B cell (primary cell): ENCODE measurements around the gene ITGA5. TPM values are rescaled to one million over a fixed set of nuclear protein-coding genes. Genes with fewer than 3 reads are reported as not detected.

Experiments
- ATAC-seq: fragments of 200-7000 bp; cut with Tn5 transposase; one replicate; pipeline ENCODE4 v1.10.0; 2021; ENCODE audit warnings: low read depth, mild to moderate bottlenecking, moderate number of reproducible peaks, moderate library complexity
- CTCF ChIA-PET: fragments of 350-600 bp; sonication (Branson Sonifier 250); formaldehyde crosslinking; loops from one replicate; lab custom pipeline; 2021; ENCODE audit warnings: antibody characterized with exemption, inconsistent platforms; lab: Charles Lee
- POLR2A ChIA-PET: fragments of 350-600 bp; sonication (Branson Sonifier 250); formaldehyde crosslinking; loops from one replicate; lab custom pipeline; 2021; ENCODE audit warnings: antibody characterized with exemption; lab: Charles Lee
- DNase-seq: peaks from one replicate; pipeline ENCODE4 v3.0.0; 2013
- H2AFZ ChIP-seq: 2 replicates; pipeline ENCODE4 v1.6.1; 2012; ENCODE audit warnings: mild to moderate bottlenecking, low read depth, low read length; ENCODE audit not compliant: insufficient read depth, poor library complexity, severe bottlenecking
- H3K27ac ChIP-seq, 2 donors: 1 replicate in 1 of 2; 2 replicates in 1 of 2; pipeline ENCODE4 v1.5.1; 2012 to 2013; ENCODE audit warnings: low read length in 2 of 2, mild to moderate bottlenecking in 2 of 2, moderate library complexity in 1 of 2
- H3K27me3 ChIP-seq, 4 experiments: fragments of 200-600 bp in 1 of 4; sonication (generic) in 1 of 4; replicated peaks in 1 of 4; 1 replicate in 2 of 4; 2 replicates in 2 of 4; pipeline versions ENCODE4 v1.6.1 to v1.7.0; 2013 to 2016; ENCODE audit warnings: low read length in 3 of 4, mild to moderate bottlenecking in 2 of 4, mixed read lengths in 1 of 4, moderate library complexity in 1 of 4; ENCODE audit not compliant: insufficient read depth in 4 of 4, control insufficient read depth in 3 of 4; ENCODE audit errors: control extremely low read depth in 1 of 4
- H3K36me3 ChIP-seq, 2 experiments: replicated peaks in 1 of 2; 1 replicate in 1 of 2; 2 replicates in 1 of 2; pipeline versions ENCODE4 v1.6.1 to v1.7.1; 2013; ENCODE audit warnings: low read length in 1 of 2; ENCODE audit not compliant: insufficient read depth in 2 of 2, control insufficient read depth in 1 of 2; ENCODE audit errors: control extremely low read depth in 1 of 2, extremely low read depth in 1 of 2
- H3K4me1 ChIP-seq, 2 donors: fragments of 200-600 bp in 1 of 2; sonication (generic) in 1 of 2; 1 replicate in 1 of 2; 2 replicates in 1 of 2; pipeline versions ENCODE4 v1.5.1 to v1.6.1; 2013 to 2017; ENCODE audit warnings: low read length in 2 of 2; ENCODE audit not compliant: control insufficient read depth in 2 of 2, insufficient read depth in 2 of 2
- H3K4me2 ChIP-seq: replicated peaks from 2 replicates; pipeline ENCODE3; 2012; ENCODE audit warnings: mild to moderate bottlenecking, low read depth, low read length; ENCODE audit not compliant: poor library complexity, severe bottlenecking
- H3K4me3 ChIP-seq, 5 experiments: fragments of 200-600 bp in 1 of 5; sonication (generic) in 1 of 5; 1 replicate in 3 of 5; 2 replicates in 2 of 5; pipeline versions ENCODE4 v1.5.1 to v1.7.0; 2011 to 2016; ENCODE audit warnings: low read length in 4 of 5, mild to moderate bottlenecking in 4 of 5, low read depth in 2 of 5, control low read depth in 1 of 5, moderate library complexity in 1 of 5; ENCODE audit not compliant: insufficient read depth in 1 of 5; ENCODE audit errors: control extremely low read depth in 1 of 5, extremely low read depth in 1 of 5
- H3K79me2 ChIP-seq: fragments of 200-600 bp; sonication (generic); one replicate; pipeline ENCODE4 v1.6.0; 2016; ENCODE audit warnings: low read length; ENCODE audit not compliant: control insufficient read depth, insufficient read depth
- H3K9ac ChIP-seq: fragments of 200-600 bp; sonication (generic); 2 replicates; pipeline ENCODE4 v1.6.1; 2017; ENCODE audit warnings: mild to moderate bottlenecking, low read length, moderate library complexity
- H3K9me3 ChIP-seq, 3 donors: one replicate each; pipeline versions ENCODE4 v1.6.1 to v1.7.1; 2013; ENCODE audit warnings: low read length in 2 of 3; ENCODE audit not compliant: control insufficient read depth in 2 of 3, insufficient read depth in 1 of 3; ENCODE audit errors: control extremely low read depth in 1 of 3
- H4K20me1 ChIP-seq: 2 replicates; pipeline ENCODE4 v1.6.0; 2012; ENCODE audit warnings: mild to moderate bottlenecking, low read length; ENCODE audit not compliant: insufficient read depth, control insufficient read depth, poor library complexity, severe bottlenecking
- H3K27ac Mint-ChIP-seq: one replicate; pipeline ENCODE4 v1.8.0; 2021; ENCODE audit warnings: mixed read lengths
- H3K27me3 Mint-ChIP-seq: one replicate; pipeline ENCODE4 v1.8.0; 2021; ENCODE audit warnings: mixed read lengths
- H3K4me1 Mint-ChIP-seq: one replicate; pipeline ENCODE4 v1.8.0; 2021; ENCODE audit warnings: mixed read lengths
- H3K4me3 Mint-ChIP-seq: one replicate; pipeline ENCODE4 v1.8.0; 2021; ENCODE audit warnings: mixed read lengths
- H3K9me3 Mint-ChIP-seq: one replicate; pipeline ENCODE4 v1.8.0; 2022; ENCODE audit warnings: mixed read lengths; ENCODE audit not compliant: insufficient read depth
- CTCF ChIP-seq: fragments of 200-600 bp; IDR thresholded peaks from one replicate; pipeline ENCODE4 v1.8.0; 2022; ENCODE audit warnings: antibody characterized with exemption, mild to moderate bottlenecking
- EZH2 ChIP-seq: IDR thresholded peaks from 2 replicates; pipeline ENCODE4 v1.6.1; 2012; ENCODE audit warnings: borderline replicate concordance, low read depth, mild to moderate bottlenecking, moderate library complexity, low read length; ENCODE audit not compliant: insufficient read depth, poor library complexity, severe bottlenecking
- WGBS: methylation state at CpG from one replicate; pipeline ENCODE4 v1.1.5; 2013; ENCODE audit warnings: missing lambda C conversion rate; ENCODE audit not compliant: insufficient coverage; 5-methylcytosine and 5-hydroxymethylcytosine counted together
- intact Hi-C: fragments of 100-400 bp; cut with micrococcal nuclease; formaldehyde crosslinking; loops from one replicate; pipeline ENCODE4 v1.10.0; 2022
- polyA plus RNA-seq: library from polyadenylated mRNA; depleted of rRNA; stranded (reverse); fragments of >200 nt; gene quantifications from 2 replicates; pipeline ENCODE4 v1.2.3, GENCODE V29; 2012
- total RNA-seq, 2 donors: library from RNA; stranded (reverse); fragments of 120-200 nt in 1 of 2; gene quantifications; 1 replicate in 1 of 2; 2 replicates in 1 of 2; pipeline versions ENCODE4 v1.2.3 to v1.2.4, GENCODE V29; 2013 to 2022

ITGA5 gene
- total and polyA plus RNA-seq, 2 donors (not counting 1 experiment from before 2014, with no cell fraction given) = 3.6 to 6.1 TPM

- H3K4me2 ChIP-seq = no peak overlapping the region
- no peak overlapping the region for H2AFZ ChIP-seq
- no peak overlapping the region for H3K4me3 ChIP-seq
- ChIA-PET POLR2A (interaction anchor here (0.6 kb wide), 1 partner anchor 121 kb away, joined by 4 read pairs; no protein-coding TSS in a partner anchor), CTCF (interaction anchor here (0.9 to 3.4 kb wide), 3 partner anchors 8 to 14 kb away, joined by 3 to 9 read pairs (median 3); no protein-coding TSS in a partner anchor)
- H3K27me3 ChIP-seq = no peaks in the 10 kb centered on the region
- peaks cover 0 to 39% of the 10 kb centered on the region in 2 experiments for H3K36me3 ChIP-seq
- H3K9ac ChIP-seq = no peak overlapping the region
- intact Hi-C loops = no loop called here
- H3K27ac ChIP-seq = no peak overlapping the region
- TF ChIP-seq CTCF (no peak), EZH2 (no peak)
- 7% methylated on average over 10 of the region's 21 CpGs for WGBS
- peaks cover 4% of the 10 kb centered on the region in 2 donors for H3K4me1 ChIP-seq
- Mint-ChIP-seq H3K27me3 (no peaks in the 10 kb centered on the region), H3K4me3 (no peak overlapping the region), H3K9me3 (no peaks in the 10 kb centered on the region), H3K27ac (no peak overlapping the region), H3K4me1 (peaks cover 8% of the 10 kb centered on the region)
- H3K9me3 ChIP-seq = no peaks in the 10 kb centered on the region
- no peak for ATAC-seq
- no peaks in the 10 kb centered on the region for H4K20me1 ChIP-seq
- no peak for DNase-seq
- H3K79me2 ChIP-seq = no peaks in the 10 kb centered on the region
Measured at GRCh38 chr12:54352022-54352531, 67.0 kb downstream of the ITGA5 start.

- H3K79me2 ChIP-seq = no peaks in the 10 kb centered on the region
- H3K27ac ChIP-seq = no peak overlapping the region
- no peak overlapping the region for H3K27ac Mint-ChIP-seq
- H3K9ac ChIP-seq = no peak overlapping the region
- H3K4me3 Mint-ChIP-seq = no peak overlapping the region
- no peaks in the 10 kb centered on the region for H3K27me3 ChIP-seq
- H3K4me2 ChIP-seq = no peak overlapping the region
- H3K9me3 ChIP-seq = no peaks in the 10 kb centered on the region
- H3K27me3 Mint-ChIP-seq = no peaks in the 10 kb centered on the region
- H4K20me1 ChIP-seq = no peaks in the 10 kb centered on the region
- H3K36me3 ChIP-seq = peaks cover 0 to 46% of the 10 kb centered on the region in 2 experiments
- H2AFZ ChIP-seq = no peak overlapping the region
- ChIA-PET POLR2A (no interaction called here), CTCF (interaction anchor here (0.9 to 3.4 kb wide), 3 partner anchors 9 to 103 kb away, joined by 3 to 9 read pairs (median 4); no protein-coding TSS in a partner anchor)
- WGBS = 100% methylated on average over 3 of the region's 4 CpGs
- no peaks in the 10 kb centered on the region for H3K9me3 Mint-ChIP-seq
- ATAC-seq (no peak), DNase-seq (no peak)
- peaks cover 8% of the 10 kb centered on the region for H3K4me1 Mint-ChIP-seq
- intact Hi-C loops = no loop called here
- no peak overlapping the region for H3K4me3 ChIP-seq
- peaks cover 4% of the 10 kb centered on the region in 2 donors for H3K4me1 ChIP-seq
- TF ChIP-seq CTCF (no peak), EZH2 (no peak)
Measured at GRCh38 chr12:54351341-54351740, 67.7 kb downstream of the ITGA5 start.
